Fibroblast of lung (primary cell): ENCODE results near the gene MOV10. TPM values are rescaled to one million over a fixed set of nuclear protein-coding genes. Genes with fewer than 3 reads are reported as not detected.

Experiments used
- polyA plus RNA-seq, 2 donors: library from polyadenylated mRNA; depleted of rRNA in 1 of 2; stranded (reverse) in 1 of 2; unstranded in 1 of 2; fragments of >200 nt; gene quantifications; 2 replicates each; pipeline ENCODE4 v1.2.1, GENCODE V29; 2011 to 2012; ENCODE audit warnings: missing spikeins in 1 of 2
- total RNA-seq: library from RNA; depleted of rRNA; stranded (reverse); fragments of >200 nt; gene quantifications from 2 replicates; pipeline ENCODE4 v1.2.1, GENCODE V29; 2014

MOV10 gene
- total and polyA plus RNA-seq, 2 donors (not counting 1 experiment from before 2014, with no cell fraction given), result 39.6 to 42.9 TPM

Other genes starting within 250 kb of the MOV10 start
- 1.5 and 3.5 TPM in 2 replicates for gene WNT2B, start 165.7 kb upstream of the MOV10 start, total RNA-seq
- 1.3 and 2.0 TPM in 2 replicates for gene WNT2B, start 165.7 kb upstream of the MOV10 start, polyA plus RNA-seq
- gene ST7L, start 55.5 kb upstream of the MOV10 start, total RNA-seq, result 16.9 and 18.0 TPM in 2 replicates
- gene ST7L, start 55.5 kb upstream of the MOV10 start, polyA plus RNA-seq, result 14.0 and 14.6 TPM in 2 replicates
- gene CAPZA1, start 54.8 kb upstream of the MOV10 start, total RNA-seq, result 155 and 201 TPM in 2 replicates
- gene CAPZA1, start 54.8 kb upstream of the MOV10 start, polyA plus RNA-seq, result 262 and 341 TPM in 2 replicates
- 386 and 484 TPM in 2 replicates for gene RHOC, start 32.5 kb downstream of the MOV10 start, total RNA-seq
- gene RHOC, start 32.5 kb downstream of the MOV10 start, polyA plus RNA-seq, result 857 and 1,115 TPM in 2 replicates
- 0.83 and 1.0 TPM in 2 replicates for gene PPM1J, start 40.7 kb downstream of the MOV10 start, total RNA-seq
- gene PPM1J, start 40.7 kb downstream of the MOV10 start, polyA plus RNA-seq, result 0.62 and 0.79 TPM in 2 replicates